ENCODE measurements around the gene PRKG1.

Gene PRKG1

GRCh38 chr10:52332815-52333214, 1258.5 kb downstream of the PRKG1 start:
- no peak for DNase-seq (ENCODE audit: low read depth in 1 of 2, low spot score in 1 of 2)

- no peak for DNase-seq (ENCODE audit: low read depth in 1 of 2, low spot score in 1 of 2)
Measured at GRCh38 chr10:52334595-52334994, 1260.3 kb downstream of the PRKG1 start.

- no peak for DNase-seq (ENCODE audit: low read depth in 1 of 2, low spot score in 1 of 2)
Measured at GRCh38 chr10:52335665-52336064, 1261.4 kb downstream of the PRKG1 start.

GRCh38 chr10:52337225-52337624, 1262.9 kb downstream of the PRKG1 start:
- no peak for DNase-seq (ENCODE audit: low read depth in 1 of 2, low spot score in 1 of 2)

- no peak for DNase-seq (ENCODE audit: low read depth in 1 of 2, low spot score in 1 of 2)
Measured at GRCh38 chr10:52343439-52343838, 1269.2 kb downstream of the PRKG1 start.

- DNase-seq (ENCODE audit: low read depth in 1 of 2, low spot score in 1 of 2) = no peak
Measured at GRCh38 chr10:52346394-52347326, 1272.4 kb downstream of the PRKG1 start.

GRCh38 chr10:52347327-52347667, 1273.0 kb downstream of the PRKG1 start:
- DNase-seq (ENCODE audit: low read depth in 1 of 2, low spot score in 1 of 2) = no peak

Data from activated T-helper 1 cell treated with anti-CD3 and anti-CD28 coated beads, Interleukin-2, amount 50 U/mL, for 16 hours (primary cell).